Osteoblast (primary cell): ENCODE data around the gene IBA57. TPM values are rescaled to one million over a fixed set of nuclear protein-coding genes. Genes with fewer than 3 reads are reported as not detected.

Experiments
- DNase-seq: peaks from one replicate; pipeline ENCODE4 v3.0.0; 2011; ENCODE audit warnings: low spot score, mixed read lengths; ENCODE audit not compliant: insufficient read length; ENCODE audit errors: missing footprints
- H2AFZ ChIP-seq: 2 replicates; pipeline ENCODE4 v1.6.0; 2011; ENCODE audit warnings: mild to moderate bottlenecking, low read length
- H3K27ac ChIP-seq: 2 replicates; pipeline ENCODE4 v1.5.1; 2011; ENCODE audit warnings: mild to moderate bottlenecking, low read depth, low read length, moderate library complexity
- H3K27me3 ChIP-seq: 2 replicates; pipeline ENCODE4 v1.6.0; 2012; ENCODE audit warnings: mild to moderate bottlenecking, control low read depth, inconsistent platforms, low read length, moderate library complexity; ENCODE audit not compliant: insufficient read depth
- H3K36me3 ChIP-seq: 2 replicates; pipeline ENCODE4 v1.5.1; 2011; ENCODE audit warnings: mild to moderate bottlenecking, low read length, control low read depth, moderate library complexity; ENCODE audit not compliant: insufficient read depth
- H3K4me1 ChIP-seq: 2 replicates; pipeline ENCODE4 v1.5.1; 2011; ENCODE audit warnings: mild to moderate bottlenecking, low read length, control low read depth, moderate library complexity; ENCODE audit not compliant: insufficient read depth
- H3K4me2 ChIP-seq: 2 replicates; pipeline ENCODE4 v1.6.0; 2011; ENCODE audit warnings: mild to moderate bottlenecking, low read length; ENCODE audit not compliant: insufficient read depth
- H3K4me3 ChIP-seq: fragments of 200-600 bp; sonication (generic); 3 replicates; pipeline ENCODE4 v1.5.1; 2012; ENCODE audit warnings: mild to moderate bottlenecking, low read length, inconsistent platforms; ENCODE audit not compliant: insufficient read depth
- H3K79me2 ChIP-seq: 2 replicates; pipeline ENCODE4 v1.6.0; 2012; ENCODE audit warnings: mild to moderate bottlenecking, low read length, control low read depth, inconsistent platforms; ENCODE audit not compliant: insufficient read depth
- H3K9me3 ChIP-seq: 2 replicates; pipeline ENCODE4 v1.5.1; 2011; ENCODE audit warnings: low read depth, low read length, control low read depth
- H4K20me1 ChIP-seq: 2 replicates; pipeline ENCODE4 v1.6.0; 2012; ENCODE audit warnings: mild to moderate bottlenecking, low read length, control low read depth; ENCODE audit not compliant: insufficient read depth
- total RNA-seq: library from RNA; depleted of rRNA; stranded (reverse); fragments of >200 nt; gene quantifications from 2 replicates; pipeline ENCODE4 v1.2.3, GENCODE V29; 2012
- TF ChIP-seq, protein P1 (sequence below): IDR thresholded peaks from 2 replicates; pipeline ENCODE4 v1.5.1; 2011; ENCODE audit warnings: mild to moderate bottlenecking, low read depth, low read length, moderate library complexity; ENCODE audit errors: extremely low read depth

The IBA57 gene
- total RNA-seq, 1 donor = 4.7 TPM

DNA sequence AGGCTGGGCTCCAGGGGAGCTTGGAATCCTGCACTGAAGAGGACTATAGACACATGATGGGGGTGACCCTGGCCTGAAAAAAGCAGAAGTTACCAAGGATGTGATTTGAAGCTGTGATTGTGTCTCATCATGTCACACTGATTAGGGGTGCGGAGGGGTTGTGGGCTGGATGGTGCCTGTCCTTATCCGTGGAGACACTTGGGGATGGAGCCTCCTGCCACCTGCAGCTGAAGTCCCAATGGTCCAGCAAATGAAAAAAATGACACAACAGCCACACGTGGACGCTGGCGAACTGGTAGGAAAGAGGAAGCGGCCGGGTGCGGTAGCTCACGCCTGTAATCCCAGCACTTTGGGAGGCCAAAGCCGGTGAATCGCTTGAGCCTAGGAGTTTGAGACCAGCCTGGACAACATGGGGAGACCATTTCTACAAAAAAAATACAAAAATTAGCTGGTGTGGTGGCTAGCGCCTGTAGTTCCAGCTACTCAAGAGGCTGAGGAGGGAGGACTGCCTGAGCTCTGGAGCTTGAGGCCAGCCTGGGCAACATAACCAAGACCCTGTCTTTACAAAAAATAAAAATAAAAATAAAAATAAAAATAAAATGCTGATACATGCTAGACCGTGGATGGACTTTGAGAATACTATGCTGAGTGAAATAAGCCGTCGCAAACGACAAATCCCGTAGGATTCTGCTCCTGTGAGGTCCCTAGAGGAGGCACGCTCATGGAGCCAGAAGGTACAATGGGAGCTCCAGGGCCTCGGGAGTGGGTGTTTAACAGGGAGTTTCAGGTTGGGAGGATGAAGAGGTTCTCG lies 838 bp upstream of the IBA57 start:
- Histone ChIP-seq H3K4me2 (peak overlapping the region; percentile 98), H3K27me3 (no peaks in the 10 kb centered on the region), H3K79me2 (peaks cover 14% of the 10 kb centered on the region), H3K4me3 (peak overlapping the region; percentile 75), H3K27ac (peak overlapping the region; percentile 91), H3K36me3 (no peaks in the 10 kb centered on the region), H4K20me1 (no peaks in the 10 kb centered on the region), H2AFZ (peak overlapping the region; percentile 97), H3K4me1 (peaks cover 23% of the 10 kb centered on the region), H3K9me3 (no peaks in the 10 kb centered on the region)
- DNase-seq = no peak
- TF ChIP-seq, protein P1, sequence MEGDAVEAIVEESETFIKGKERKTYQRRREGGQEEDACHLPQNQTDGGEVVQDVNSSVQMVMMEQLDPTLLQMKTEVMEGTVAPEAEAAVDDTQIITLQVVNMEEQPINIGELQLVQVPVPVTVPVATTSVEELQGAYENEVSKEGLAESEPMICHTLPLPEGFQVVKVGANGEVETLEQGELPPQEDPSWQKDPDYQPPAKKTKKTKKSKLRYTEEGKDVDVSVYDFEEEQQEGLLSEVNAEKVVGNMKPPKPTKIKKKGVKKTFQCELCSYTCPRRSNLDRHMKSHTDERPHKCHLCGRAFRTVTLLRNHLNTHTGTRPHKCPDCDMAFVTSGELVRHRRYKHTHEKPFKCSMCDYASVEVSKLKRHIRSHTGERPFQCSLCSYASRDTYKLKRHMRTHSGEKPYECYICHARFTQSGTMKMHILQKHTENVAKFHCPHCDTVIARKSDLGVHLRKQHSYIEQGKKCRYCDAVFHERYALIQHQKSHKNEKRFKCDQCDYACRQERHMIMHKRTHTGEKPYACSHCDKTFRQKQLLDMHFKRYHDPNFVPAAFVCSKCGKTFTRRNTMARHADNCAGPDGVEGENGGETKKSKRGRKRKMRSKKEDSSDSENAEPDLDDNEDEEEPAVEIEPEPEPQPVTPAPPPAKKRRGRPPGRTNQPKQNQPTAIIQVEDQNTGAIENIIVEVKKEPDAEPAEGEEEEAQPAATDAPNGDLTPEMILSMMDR = no peak

GRCh38 chr1:228166170-228166936 lies 749 bp downstream of the IBA57 start:
- Histone ChIP-seq H2AFZ (peak overlapping the region; percentile 52), H3K36me3 (no peaks in the 10 kb centered on the region), H3K9me3 (no peaks in the 10 kb centered on the region), H3K4me3 (peak overlapping the region; percentile 89), H4K20me1 (no peaks in the 10 kb centered on the region), H3K4me2 (peak overlapping the region; percentile 94), H3K4me1 (peaks cover 23% of the 10 kb centered on the region), H3K27ac (peak overlapping the region; percentile 90), H3K27me3 (no peaks in the 10 kb centered on the region), H3K79me2 (peaks cover 18% of the 10 kb centered on the region)
- TF ChIP-seq, protein P1 = peak; percentile 23
- peak; percentile 100 for DNase-seq

DNA sequence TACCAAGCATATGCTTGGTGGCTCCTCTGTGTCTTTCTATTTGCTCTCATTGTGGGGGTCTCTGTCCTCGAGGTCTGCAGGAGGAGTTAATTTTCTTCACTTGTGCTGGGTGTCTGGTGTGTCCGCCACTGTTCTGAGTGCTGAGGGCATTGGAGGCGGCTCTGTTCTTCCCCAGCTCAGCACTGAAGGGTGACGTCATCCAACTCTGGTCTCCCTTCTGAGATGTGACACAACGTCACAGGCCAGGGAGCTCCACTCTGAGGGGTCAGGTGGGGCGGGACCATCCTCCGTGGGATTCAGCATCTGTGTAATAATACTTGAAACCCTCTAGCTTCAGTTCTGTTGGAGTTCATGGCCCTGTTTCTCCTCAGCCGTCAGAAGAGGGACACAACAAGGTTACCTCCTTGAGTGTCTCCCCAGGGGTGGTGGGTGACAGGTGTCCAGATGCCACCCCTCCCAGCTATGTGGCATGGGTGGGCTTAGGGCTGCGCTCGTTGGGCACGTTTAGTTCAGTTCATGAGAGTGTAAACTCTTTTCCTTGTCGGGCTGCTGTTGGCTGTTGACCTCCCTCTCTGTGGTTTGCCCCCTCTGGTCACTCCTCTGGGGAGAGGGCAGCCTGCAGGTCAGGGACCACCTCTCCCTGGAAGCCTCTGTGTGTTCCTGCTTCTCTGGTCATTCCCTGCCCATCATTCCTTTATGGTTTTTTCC lies 3.1 kb downstream of the IBA57 start:
- Histone ChIP-seq H3K27me3 (no peaks in the 10 kb centered on the region), H3K9me3 (no peaks in the 10 kb centered on the region), H3K36me3 (no peaks in the 10 kb centered on the region), H4K20me1 (peaks cover 7% of the 10 kb centered on the region), H3K4me3 (no peak overlapping the region), H3K4me1 (peaks cover 12% of the 10 kb centered on the region), H3K4me2 (no peak overlapping the region), H3K79me2 (peaks cover 27% of the 10 kb centered on the region), H2AFZ (no peak overlapping the region), H3K27ac (no peak overlapping the region)
- no peak for DNase-seq
- TF ChIP-seq, protein P1 = no peak
